Uterus (tissue), 4 donors: Measurements from ENCODE around the gene LRP11. TPM values are rescaled to one million over a fixed set of nuclear protein-coding genes. Genes with fewer than 3 reads are reported as not detected.
"Not testable (repeated sequence)": the region's sequence is repeated elsewhere in the genome, so short reads cannot be mapped to it uniquely, and the experiment has no call there.

Experiments
- DNase-seq, 2 donors: peaks; one replicate each; pipeline ENCODE4 v3.0.0-alpha.2; 2019 to 2020
- H3K27ac ChIP-seq, 2 donors: fragments of 200-600 bp; sonication (generic); 1 replicate in 1 of 2; 2 replicates in 1 of 2; pipeline ENCODE4 v1.5.1; 2016 to 2018
- H3K27me3 ChIP-seq, 2 donors: fragments of 200-600 bp; sonication (generic); one replicate each; pipeline ENCODE4 v1.5.1; 2018 to 2019; ENCODE audit warnings: control low read depth in 1 of 2
- H3K36me3 ChIP-seq, 2 donors: fragments of 200-600 bp; sonication (generic); one replicate each; pipeline ENCODE4 v1.5.1; 2019; ENCODE audit warnings: control low read depth in 1 of 2
- H3K4me1 ChIP-seq, 2 donors: fragments of 200-600 bp; sonication (generic); one replicate each; pipeline ENCODE4 v1.5.1; 2018 to 2019; ENCODE audit warnings: control low read depth in 1 of 2
- H3K4me3 ChIP-seq, 2 donors: fragments of 200-600 bp; sonication (generic); 1 replicate in 1 of 2; 2 replicates in 1 of 2; pipeline ENCODE4 v1.5.1; 2018 to 2019; ENCODE audit warnings: mild to moderate bottlenecking in 1 of 2
- H3K9me3 ChIP-seq, 2 donors: fragments of 200-600 bp; sonication (generic); one replicate each; pipeline ENCODE4 v1.5.1; 2019; ENCODE audit warnings: control low read depth in 1 of 2
- CTCF ChIP-seq, 4 experiments: fragments of 200-600 bp in 2 of 4; fragments of 450-650 bp in 2 of 4; sonication (generic) in 2 of 4; IDR thresholded peaks; one replicate each; pipeline ENCODE4 v1.5.1; 2016 to 2019; ENCODE audit warnings: antibody characterized with exemption in 4 of 4, mild to moderate bottlenecking in 2 of 4, moderate library complexity in 1 of 4
- POLR2A ChIP-seq, 2 donors: fragments of 450-650 bp; IDR thresholded peaks; one replicate each; pipeline ENCODE4 v1.6.1; 2016; ENCODE audit warnings: antibody characterized with exemption in 2 of 2, mild to moderate bottlenecking in 1 of 2, moderate library complexity in 1 of 2
- intact Hi-C: fragments of 100-400 bp; cut with DNase I; formaldehyde crosslinking; loops from one replicate; pipeline ENCODE4 v1.15.1; 2023; ENCODE audit warnings: low total_unique reads
- total RNA-seq, 4 donors: library from RNA; depleted of rRNA in 3 of 4; stranded (reverse); fragments of >200 nt in 3 of 4; gene quantifications; one replicate each; pipeline versions ENCODE4 v1.1.0 to v1.2.4, GENCODE V29; 2014 to 2023
- donor health status: DM: yes; HTN: yes; CAD: no.

LRP11 gene
- total RNA-seq, 4 donors from 2014 or later, result 22.0 to 61.7 (median 29.8) TPM

GRCh38 chr6:149909701-149910470, 45.7 kb upstream of the LRP11 start:
- TF ChIP-seq CTCF (IDR thresholded peaks at IDR 0.05) (no peak), POLR2A (IDR thresholded peaks at IDR 0.05) (no peak)
- H3K4me1 ChIP-seq, result no peaks in the 10 kb centered on the region
- no peak for DNase-seq

GRCh38 chr6:149908480-149908879, 44.3 kb upstream of the LRP11 start:
- H3K27ac ChIP-seq, H3K27me3 ChIP-seq, intact Hi-C loops, H3K4me1 ChIP-seq, DNase-seq, H3K4me3 ChIP-seq, H3K36me3 ChIP-seq, H3K9me3 ChIP-seq: not testable (repeated sequence)

More at GRCh38 chr6:149909701-149910470, 45.7 kb upstream of the LRP11 start:
- intact Hi-C loops, result no loop called here
- H3K4me3 ChIP-seq, result no peak overlapping the region
- H3K9me3 ChIP-seq, result no peaks in the 10 kb centered on the region
- no peaks in the 10 kb centered on the region for H3K27me3 ChIP-seq
- H3K27ac ChIP-seq, result no peak overlapping the region
- no peaks in the 10 kb centered on the region for H3K36me3 ChIP-seq

GRCh38 chr6:149907317-149907716, 43.2 kb upstream of the LRP11 start:
- no peak for TF ChIP-seq POLR2A (IDR thresholded peaks at IDR 0.05)
- TF ChIP-seq CTCF (IDR thresholded peaks at IDR 0.05), result no peak
- Histone ChIP-seq H3K27me3 (no peaks in the 10 kb centered on the region), H3K4me3 (no peak overlapping the region), H3K36me3 (no peaks in the 10 kb centered on the region), H3K4me1 (no peaks in the 10 kb centered on the region), H3K27ac (no peak overlapping the region), H3K9me3 (no peaks in the 10 kb centered on the region)
- no peak for DNase-seq
- intact Hi-C loops, result no loop called here

- Histone ChIP-seq H3K9me3 (no peaks in the 10 kb centered on the region), H3K4me3 (no peak overlapping the region), H3K36me3 (no peaks in the 10 kb centered on the region), H3K27ac (no peak overlapping the region), H3K4me1 (no peaks in the 10 kb centered on the region), H3K27me3 (no peaks in the 10 kb centered on the region)
- no peak for TF ChIP-seq CTCF (IDR thresholded peaks at IDR 0.05)
- TF ChIP-seq POLR2A (IDR thresholded peaks at IDR 0.05), result no peak
- DNase-seq, result no peak
- intact Hi-C loops, result no loop called here
Observed at GRCh38 chr6:149906405-149906804, 42.2 kb upstream of the LRP11 start.

- Histone ChIP-seq H3K27me3 (no peaks in the 10 kb centered on the region), H3K4me3 (no peak overlapping the region), H3K27ac (no peak overlapping the region), H3K9me3 (no peaks in the 10 kb centered on the region), H3K4me1 (no peaks in the 10 kb centered on the region), H3K36me3 (no peaks in the 10 kb centered on the region)
- intact Hi-C loops, result no loop called here
- TF ChIP-seq POLR2A (IDR thresholded peaks at IDR 0.05), result no peak
- no peak for TF ChIP-seq CTCF (IDR thresholded peaks at IDR 0.05)
- no peak for DNase-seq
Observed at GRCh38 chr6:149905911-149906371, 41.8 kb upstream of the LRP11 start.
